HS-5 (cell line): ENCODE results near the gene SLC6A3.
A peak's percentile ranks its signal among the peaks of the same experiment; 100 is the strongest.

Experiments used
- DNase-seq: peaks from one replicate; pipeline ENCODE4 v3.0.0-alpha.2; 2012; ENCODE audit warnings: low read depth

The SLC6A3 gene

GRCh38 chr5:1445313-1445688 lies at the start of gene SLC6A3:
TSS of gene SLC6A3 (minus strand) at chr5:1445440. CDS start at chr5:1443197, 2,243 bp downstream.
- no peak for DNase-seq

DNA sequence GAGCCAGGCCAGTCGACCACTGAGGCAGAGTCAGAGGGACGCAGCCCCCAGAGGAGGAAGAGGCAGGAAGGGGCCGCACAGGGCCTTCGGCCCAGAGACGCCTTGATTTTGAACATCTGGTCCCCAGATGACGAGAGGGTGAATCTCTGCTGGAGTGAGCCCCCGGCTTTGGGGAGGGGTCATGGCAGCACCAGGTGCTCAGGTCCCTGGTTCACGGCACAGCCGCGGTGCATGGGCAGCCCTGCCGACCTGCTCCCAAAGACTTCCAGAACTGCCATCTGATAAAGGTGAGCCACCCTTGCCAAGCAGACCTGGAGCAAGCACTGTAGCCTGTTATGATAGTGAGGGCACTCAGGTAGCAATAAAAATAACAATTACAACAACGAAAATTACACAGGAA lies 48.7 kb upstream of the SLC6A3 start:
- DNase-seq, result no peak

DNA sequence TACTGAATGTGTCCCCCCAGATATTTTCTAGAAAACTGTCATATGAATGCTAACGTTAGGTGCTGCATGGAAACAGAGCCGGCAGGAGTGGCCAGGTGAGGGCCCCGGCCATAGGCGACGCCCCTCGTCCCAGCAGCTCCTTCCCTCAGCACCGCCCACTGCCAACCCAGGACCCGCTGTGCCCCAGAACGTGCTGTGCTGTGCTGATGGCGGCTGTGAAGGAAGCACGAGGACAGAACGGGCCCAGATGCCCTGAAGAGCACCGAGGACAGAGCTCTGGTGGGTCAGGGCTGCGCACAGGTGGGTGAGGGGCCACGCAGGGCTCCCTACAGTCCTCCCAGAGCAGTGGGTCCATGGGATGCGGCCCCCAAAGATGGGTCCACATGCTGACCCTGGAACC lies 48.2 kb upstream of the SLC6A3 start:
- DNase-seq, result no peak

GRCh38 chr5:1492757-1493156 lies 47.5 kb upstream of the SLC6A3 start:
- no peak for DNase-seq

DNA sequence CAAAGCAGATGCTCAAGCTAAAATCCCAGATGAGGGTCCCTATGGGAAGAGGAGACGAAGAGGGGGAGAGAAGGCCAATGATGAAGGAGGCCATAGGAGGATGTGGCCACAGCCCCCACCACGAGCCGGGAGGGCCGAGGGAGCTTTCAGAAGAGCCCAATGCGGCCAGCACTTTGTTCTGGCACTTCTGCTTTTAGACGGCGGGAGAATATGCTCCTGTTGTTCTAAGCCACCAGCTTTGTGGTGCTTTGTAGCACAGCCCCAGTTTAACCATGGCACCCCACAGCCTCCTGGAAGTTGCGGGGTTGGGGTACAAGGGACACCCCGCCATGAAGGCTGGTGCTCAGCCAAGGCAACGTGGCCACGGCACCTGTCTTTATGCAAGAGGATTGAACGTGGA lies 45.1 kb upstream of the SLC6A3 start:
- no peak for DNase-seq

GRCh38 chr5:1489754-1490153 lies 44.5 kb upstream of the SLC6A3 start:
- no peak for DNase-seq

- peak; percentile 60 for DNase-seq
These were observed 43.8 kb upstream of the SLC6A3 start for GRCh38 chr5:1488882-1489680.

- no peak for DNase-seq
These were observed 42.0 kb upstream of the SLC6A3 start for GRCh38 chr5:1487079-1487764.

DNA sequence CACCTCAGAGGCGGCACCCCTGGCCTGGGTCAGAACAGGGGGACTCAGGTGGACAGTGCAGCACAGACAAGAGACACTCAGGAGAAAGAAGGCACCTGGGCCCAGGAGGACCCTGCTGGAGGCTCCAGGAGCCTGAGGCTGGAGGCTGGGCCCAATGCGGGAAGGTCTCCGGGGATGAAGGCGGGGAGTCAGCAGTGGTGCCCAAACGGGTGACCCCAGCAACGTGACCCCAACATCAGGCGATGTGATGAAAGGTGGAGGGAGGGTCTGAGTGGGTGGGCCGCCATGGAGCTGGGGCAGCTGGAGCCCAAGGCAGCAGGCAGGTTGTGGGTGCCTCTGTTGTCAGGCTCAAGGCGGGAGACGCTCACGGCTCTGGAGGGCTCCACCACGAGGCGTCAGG lies 41.0 kb upstream of the SLC6A3 start:
- DNase-seq, result no peak

DNA sequence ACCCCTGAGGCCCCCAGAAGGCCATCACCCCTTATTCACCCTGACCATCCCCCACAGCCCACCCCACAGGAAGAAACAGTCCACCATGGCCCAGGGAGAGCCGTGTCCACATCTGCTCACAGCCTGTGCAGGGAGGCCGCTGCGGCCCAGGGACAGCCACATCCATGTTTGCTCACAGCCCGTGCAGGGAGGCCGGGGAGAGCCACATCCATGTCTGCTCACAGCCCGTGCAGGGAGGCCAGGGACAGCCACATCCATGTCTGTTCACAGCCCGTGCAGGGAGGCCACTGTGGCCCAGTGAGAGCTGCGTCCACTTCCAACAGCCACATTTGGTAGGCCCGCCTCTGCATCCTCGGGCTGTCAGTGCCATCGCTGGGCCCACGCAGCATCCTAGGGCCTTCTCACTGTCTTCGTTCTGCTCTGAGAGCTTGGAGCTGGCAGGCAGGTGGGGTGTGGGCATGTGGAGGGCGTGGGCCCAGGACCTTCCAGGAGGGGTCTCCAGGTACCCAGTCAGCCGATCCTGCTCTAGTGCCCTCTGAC lies 40.4 kb upstream of the SLC6A3 start:
- DNase-seq, result no peak

GRCh38 chr5:1484730-1485578 lies 39.7 kb upstream of the SLC6A3 start:
- DNase-seq, result no peak

DNA sequence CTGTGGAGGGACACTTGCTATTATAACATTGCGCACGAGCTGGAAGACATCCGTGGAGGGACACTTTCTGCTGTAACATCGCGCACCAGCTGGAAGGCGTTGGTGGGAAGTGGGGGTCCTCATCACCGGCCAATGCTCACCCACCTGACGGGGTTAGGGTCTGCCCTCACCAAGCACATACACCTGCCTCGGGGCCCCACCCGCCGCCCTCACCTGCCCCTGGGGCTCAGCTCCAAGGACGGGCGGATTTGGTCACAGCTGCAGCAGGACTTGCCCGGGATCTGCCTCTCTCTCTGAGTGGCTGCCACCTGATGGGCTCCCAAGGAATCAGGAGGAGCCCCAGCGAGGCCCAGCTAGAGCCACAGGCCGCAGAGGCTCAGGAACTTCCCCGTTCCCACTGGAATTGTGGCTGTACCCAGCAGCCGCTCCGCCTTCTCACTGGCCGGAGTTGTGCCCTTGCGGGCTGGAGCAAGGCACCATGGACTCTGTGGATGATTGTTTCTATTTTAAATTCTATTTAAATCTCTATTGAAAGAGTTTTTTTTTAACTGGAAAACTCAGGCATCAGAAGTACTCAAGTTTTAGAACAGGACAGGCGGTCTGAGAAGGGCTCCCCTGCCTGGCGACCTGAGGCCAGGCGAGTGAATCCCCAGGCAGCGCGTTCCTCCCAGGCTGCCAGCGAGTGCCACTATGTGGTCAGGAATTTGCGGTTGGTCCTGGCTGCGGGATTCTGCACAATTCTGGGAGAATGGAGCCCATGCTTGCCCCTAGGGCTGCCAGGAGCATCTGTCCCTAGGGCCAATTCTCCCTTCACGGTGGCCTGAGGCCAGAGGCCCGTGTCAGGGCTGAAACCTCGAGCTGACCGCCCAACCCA lies 38.9 kb upstream of the SLC6A3 start:
- DNase-seq, result no peak

DNA sequence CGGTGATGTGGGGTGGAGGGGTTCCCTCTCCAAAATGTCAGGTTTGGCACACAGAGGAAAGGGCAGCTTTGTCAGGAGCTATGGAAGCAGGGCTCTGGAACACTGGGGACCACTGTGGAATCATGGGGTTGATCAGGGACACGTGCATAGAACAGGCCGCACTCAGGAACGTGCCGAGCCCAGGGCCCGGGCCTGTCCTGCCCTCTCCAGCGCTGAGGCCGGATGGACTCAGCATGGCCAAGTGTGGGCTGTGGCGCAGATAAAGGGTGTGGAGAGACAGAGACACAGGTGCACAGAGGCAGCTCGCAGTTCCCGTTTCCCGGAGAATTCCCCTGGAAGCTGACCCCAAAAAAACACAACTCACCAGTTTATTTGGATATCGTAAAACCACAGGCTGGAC lies 37.8 kb upstream of the SLC6A3 start:
- DNase-seq, result no peak

- DNase-seq, result no peak
These were observed 36.7 kb upstream of the SLC6A3 start for GRCh38 chr5:1481959-1482331.

- DNase-seq, result no peak
These were observed 36.2 kb upstream of the SLC6A3 start for GRCh38 chr5:1481266-1481958.

DNA sequence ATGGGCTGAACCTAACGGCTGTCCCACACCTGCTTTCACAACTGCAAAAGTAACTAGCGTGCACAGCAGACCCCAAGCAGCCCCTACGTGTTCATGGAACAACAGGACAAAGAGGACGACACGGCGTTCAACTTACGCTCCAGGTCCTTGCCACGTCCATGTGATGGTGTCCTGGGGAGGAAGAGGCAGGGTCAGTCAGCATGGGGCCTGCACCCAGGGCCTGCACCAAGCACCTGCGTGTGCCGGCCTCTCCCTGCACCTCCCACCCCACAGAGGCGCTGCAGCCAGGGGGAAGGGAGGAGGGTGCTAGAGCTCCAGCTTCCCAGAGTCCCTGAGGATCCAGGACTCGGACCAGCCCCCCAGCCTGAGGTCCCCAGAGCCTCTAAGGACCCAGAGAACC lies 35.6 kb upstream of the SLC6A3 start:
- DNase-seq, result no peak

DNA sequence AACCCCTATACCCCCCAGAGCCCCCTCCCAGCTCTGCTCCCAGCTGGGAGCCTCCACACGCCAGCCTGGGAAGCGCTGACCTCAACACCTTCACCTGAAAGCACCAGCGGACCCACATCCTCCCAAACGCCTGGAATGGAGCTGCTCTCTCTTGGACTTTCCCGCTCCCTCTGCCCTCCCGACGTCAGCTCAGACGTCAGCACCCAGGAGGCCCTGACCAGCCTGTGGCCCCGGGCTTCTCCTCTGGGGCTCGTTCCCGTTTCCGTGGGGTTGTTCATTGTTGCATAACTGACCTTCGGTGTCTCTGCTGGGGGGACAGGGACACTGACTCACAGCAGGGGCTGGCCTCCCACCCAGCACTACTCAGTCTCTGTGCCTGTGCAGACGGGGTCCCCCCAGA lies 35.0 kb upstream of the SLC6A3 start:
- DNase-seq, result no peak

DNA sequence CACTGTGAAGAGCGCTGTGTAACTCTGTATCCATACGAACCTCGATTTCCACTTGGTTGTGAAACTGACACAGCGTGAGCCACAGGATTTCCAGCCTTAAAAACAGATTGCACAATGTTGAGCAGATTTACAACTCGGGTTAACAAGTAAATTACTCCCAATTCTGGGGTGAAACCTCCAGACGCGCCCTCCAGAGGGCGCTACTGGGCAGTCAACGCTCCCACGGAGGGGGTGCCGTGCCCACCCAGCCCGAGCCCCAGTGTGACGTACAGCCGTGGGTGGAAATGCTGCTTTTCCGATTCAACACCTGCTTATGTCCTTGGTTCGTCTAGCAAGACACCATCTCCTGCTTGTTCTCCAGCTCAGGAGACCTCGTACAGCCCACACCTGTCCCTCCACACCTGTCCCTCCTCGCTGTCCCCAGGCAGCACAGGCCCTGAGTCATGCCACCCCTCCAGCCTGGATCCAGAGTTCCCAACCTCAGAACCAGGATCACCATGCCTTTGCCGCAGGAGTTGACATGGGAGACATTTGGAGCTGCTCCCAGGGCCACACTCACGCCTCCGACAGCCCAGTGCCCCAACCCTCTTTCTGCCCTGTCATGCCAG lies 34.4 kb upstream of the SLC6A3 start:
- DNase-seq, result no peak

DNA sequence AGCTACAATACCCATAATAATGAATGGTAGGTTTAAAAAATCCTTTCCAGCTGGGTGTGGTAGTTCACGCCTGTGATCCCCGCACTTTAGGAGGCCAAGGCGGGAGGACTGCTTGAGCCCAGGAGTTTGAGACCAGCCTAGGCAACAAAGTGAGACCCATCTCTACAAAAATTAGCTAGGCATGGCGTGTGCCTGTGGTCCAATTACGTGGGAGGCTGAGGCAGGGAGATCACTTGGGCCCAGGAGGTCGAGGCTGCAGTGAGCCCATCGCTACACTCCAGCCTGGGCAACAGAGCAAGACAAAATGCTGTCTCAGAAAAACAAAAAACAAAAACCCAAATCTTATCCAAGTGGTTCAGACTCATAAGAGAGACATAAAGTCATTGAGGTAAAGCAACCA lies 33.8 kb upstream of the SLC6A3 start:
- DNase-seq, result no peak

- no peak for DNase-seq
These were observed 33.2 kb upstream of the SLC6A3 start for GRCh38 chr5:1478271-1479035.
